Transverse colon (tissue), 4 donors: ENCODE data around the gene SHCBP1L. TPM values are rescaled to one million over a fixed set of nuclear protein-coding genes. Genes with fewer than 3 reads are reported as not detected.
"Not testable (repeated sequence)": the region's sequence is repeated elsewhere in the genome, so short reads cannot be mapped to it uniquely, and the experiment has no call there.

Experiments used
- DNase-seq: peaks from one replicate; pipeline ENCODE4 v3.0.0-alpha.2; 2019
- H3K27ac ChIP-seq, 4 donors: fragments of 200-600 bp; sonication (generic); 2 replicates each; pipeline ENCODE4 v1.5.1; 2016 to 2018; ENCODE audit warnings: inconsistent platforms in 4 of 4
- H3K27me3 ChIP-seq: fragments of 200-600 bp; sonication (generic); 2 replicates; pipeline ENCODE4 v1.5.1; 2017; ENCODE audit warnings: inconsistent platforms
- H3K36me3 ChIP-seq, 4 donors: fragments of 200-600 bp; sonication (generic); 2 replicates each; pipeline ENCODE4 v1.5.1; 2017 to 2019; ENCODE audit warnings: inconsistent platforms in 4 of 4
- H3K4me1 ChIP-seq, 4 donors: fragments of 200-600 bp; sonication (generic); 2 replicates each; pipeline ENCODE4 v1.5.1; 2017 to 2020; ENCODE audit warnings: inconsistent platforms in 4 of 4
- H3K4me3 ChIP-seq, 4 donors: fragments of 200-600 bp; sonication (generic); 1 replicate in 1 of 4; 2 replicates in 3 of 4; pipeline versions ENCODE4 v1.5.1 to v1.6.1; 2017 to 2019; ENCODE audit warnings: inconsistent platforms in 4 of 4
- H3K9me3 ChIP-seq, 2 donors: fragments of 200-600 bp; sonication (generic); 2 replicates each; pipeline ENCODE4 v1.5.1; 2017 to 2019; ENCODE audit warnings: inconsistent platforms in 2 of 2
- CTCF ChIP-seq, 5 experiments: fragments of 200-600 bp in 3 of 5; fragments of 450-650 bp in 2 of 5; sonication (generic) in 3 of 5; IDR thresholded peaks; 1 replicate in 2 of 5; 2 replicates in 3 of 5; pipeline ENCODE4 v1.5.1; 2016 to 2017; ENCODE audit warnings: antibody characterized with exemption in 5 of 5, inconsistent platforms in 3 of 5, mild to moderate bottlenecking in 2 of 5, moderate library complexity in 1 of 5
- EP300 ChIP-seq: sonication (generic); formaldehyde crosslinking; IDR thresholded peaks from one replicate; pipeline ENCODE4 v1.6.1; 2017; ENCODE audit warnings: antibody characterized with exemption, low read depth
- POLR2A ChIP-seq: fragments of 450-650 bp; IDR thresholded peaks from one replicate; pipeline ENCODE4 v1.6.1; 2016; ENCODE audit warnings: antibody characterized with exemption, mild to moderate bottlenecking, moderate library complexity
- POLR2AphosphoS5 ChIP-seq, 3 donors: sonication (generic); formaldehyde crosslinking; IDR thresholded peaks; one replicate each; pipeline ENCODE4 v1.6.1; 2016; ENCODE audit warnings: antibody characterized with exemption in 3 of 3
- WGBS, 2 donors: methylation state at CpG; one replicate each; pipeline ENCODE4 v1.1.5; 2018; ENCODE audit warnings: low coverage in 1 of 2; 5-methylcytosine and 5-hydroxymethylcytosine counted together
- in situ Hi-C, 4 donors: fragments of 200-750 bp; cut with MboI; loops; one replicate each; pipeline versions ENCODE4 v1.15.0 to v1.15.1; 2017; ENCODE audit warnings: low sequenced_read_pairs in 3 of 4, low pct_ligation_motif_present in 1 of 4, low pct_unique_long_range_greater_than_20kb in 1 of 4
- intact Hi-C: fragments of 100-400 bp; cut with DNase I; formaldehyde crosslinking; loops from one replicate; pipeline ENCODE4 v1.15.1; 2023; ENCODE audit warnings: low total_unique reads
- total RNA-seq, 4 donors: library from RNA; depleted of rRNA; stranded (reverse); fragments of >200 nt; gene quantifications; one replicate each; pipeline ENCODE4 v1.1.0, GENCODE V29; 2016

The SHCBP1L gene
- total RNA-seq, 4 donors from 2014 or later = not detected

GRCh38 chr1:182956708-182957365 lies 3.9 kb upstream of the SHCBP1L start:
- in situ Hi-C loops (loop anchor here in 3 of 4 donors (25.0 kb wide), 1 partner anchor 280 kb away; no protein-coding TSS in a partner anchor), intact Hi-C loops (no loop called here)
- Histone ChIP-seq H3K27ac (no peak overlapping the region), H3K36me3 (no peaks in the 10 kb centered on the region), H3K4me1 (no peaks in the 10 kb centered on the region), H3K9me3 (no peaks in the 10 kb centered on the region), H3K27me3 (peaks cover 12% of the 10 kb centered on the region), H3K4me3 (no peak overlapping the region)
- TF ChIP-seq EP300 = no peak
- no peak for TF ChIP-seq POLR2AphosphoS5 (IDR thresholded peaks at IDR 0.05)
- TF ChIP-seq CTCF (IDR thresholded peaks at IDR 0.05) = no peak
- TF ChIP-seq POLR2A = no peak
- DNase-seq = no peak
- 73 to 92% methylated on average over 2 of the region's 2 CpGs for WGBS, 2 donors

- 82% methylated on average over 9 of the region's 9 CpGs; no CpG with 5 or more reads in 1 of the 2 donors for WGBS, 2 donors
- in situ Hi-C loops (loop anchor here in 3 of 4 donors (25.0 kb wide), 1 partner anchor 281 kb away; no protein-coding TSS in a partner anchor), intact Hi-C loops (no loop called here)
- H3K9me3 ChIP-seq = no peaks in the 10 kb centered on the region
- H3K4me3 ChIP-seq = no peak overlapping the region
- DNase-seq = no peak
- H3K27ac ChIP-seq = no peak overlapping the region
- H3K27me3 ChIP-seq = peaks cover 21% of the 10 kb centered on the region
- H3K4me1 ChIP-seq = no peaks in the 10 kb centered on the region
- H3K36me3 ChIP-seq = no peaks in the 10 kb centered on the region
- TF ChIP-seq CTCF (IDR thresholded peaks at IDR 0.05) (no peak), POLR2AphosphoS5 (IDR thresholded peaks at IDR 0.05) (no peak), POLR2A (no peak)
Measured at GRCh38 chr1:182955596-182956588, 2.9 kb upstream of the SHCBP1L start.

- Histone ChIP-seq H3K27me3 (peaks cover 21% of the 10 kb centered on the region), H3K9me3 (no peaks in the 10 kb centered on the region), H3K4me3 (no peak overlapping the region), H3K4me1 (no peaks in the 10 kb centered on the region), H3K36me3 (no peaks in the 10 kb centered on the region), H3K27ac (no peak overlapping the region)
- DNase-seq = no peak
- in situ Hi-C loops = loop anchor here in 3 of 4 donors (25.0 kb wide), 1 partner anchor 283 kb away; no protein-coding TSS in a partner anchor
- intact Hi-C loops = no loop called here
- no peak for TF ChIP-seq EP300
- TF ChIP-seq POLR2A = no peak
- TF ChIP-seq POLR2AphosphoS5 (IDR thresholded peaks at IDR 0.05) = no peak
- TF ChIP-seq CTCF (IDR thresholded peaks at IDR 0.05) = no peak
- 41 to 57% methylated on average over 3 of the region's 3 CpGs for WGBS, 2 donors
Measured at GRCh38 chr1:182953826-182954225, 860 bp upstream of the SHCBP1L start.

GRCh38 chr1:182943336-182943735 lies 9.6 kb downstream of the SHCBP1L start:
- H3K36me3 ChIP-seq, in situ Hi-C loops, H3K4me3 ChIP-seq, H3K27ac ChIP-seq, DNase-seq, H3K4me1 ChIP-seq, H3K9me3 ChIP-seq, intact Hi-C loops: not testable (repeated sequence)
- WGBS, 2 donors = 80 to 95% methylated on average over 2 to 6 of the region's 6 CpGs
- H3K27me3 ChIP-seq = peaks cover 38% of the 10 kb centered on the region

- WGBS, 2 donors = 11 to 27% methylated on average over 3 to 25 of the region's 25 CpGs
- H3K4me3 ChIP-seq, H3K9me3 ChIP-seq, H3K4me1 ChIP-seq, intact Hi-C loops, H3K27ac ChIP-seq, in situ Hi-C loops, DNase-seq, H3K36me3 ChIP-seq: not testable (repeated sequence)
- H3K27me3 ChIP-seq = peaks cover 38% of the 10 kb centered on the region
Measured at GRCh38 chr1:182942145-182942544, 10.8 kb downstream of the SHCBP1L start.
